Measurements from ENCODE around the gene C1D. TPM values are rescaled to one million over a fixed set of nuclear protein-coding genes. Genes with fewer than 3 reads are reported as not detected.

The C1D gene
- total and polyA plus RNA-seq, 2 donors (not counting 3 experiments of a cell fraction or from before 2014, with no cell fraction given) = 11.4 to 14.0 TPM

- no peaks in the 10 kb centered on the region for H3K9me1 ChIP-seq (replicated peaks; ENCODE audit: control insufficient read depth, extremely low read depth, insufficient read depth, low read length)
- H3K27me3 ChIP-seq (ENCODE audit: control insufficient read depth in 2 of 2, insufficient read depth in 2 of 2, low read length in 2 of 2) = no peaks in the 10 kb centered on the region
- H3K4me3 ChIP-seq (replicated peaks in 1 of 3; ENCODE audit: insufficient read depth in 1 of 3, low read depth in 1 of 3, low read length in 3 of 3) = peak overlapping the region in 1 of 3 experiments; percentile 19
- peak; percentile 87 for DNase-seq (ENCODE audit: low read depth, low spot score)
- ChIA-PET POLR2A (interaction anchor here (1.3 kb wide), 1 partner anchor 125 kb away, joined by 4 read pairs; no protein-coding TSS in a partner anchor), CTCF (interaction anchor here (0.6 to 3.4 kb wide), 11 partner anchors 11 to 1422 kb away, joined by 3 to 19 read pairs (median 4); no protein-coding TSS in a partner anchor)
- peak overlapping the region; percentile 41 for H2AFZ ChIP-seq (ENCODE audit: low read depth, low read length)
- BruUV-seq (replicated peaks) = no TSS peak
- no peak for TF ChIP-seq MAX (IDR thresholded peaks at IDR 0.05; ENCODE audit: insufficient read depth, insufficient read length)
- peak; percentile 90 for TF ChIP-seq FOS (IDR thresholded peaks at IDR 0.05; ENCODE audit: borderline replicate concordance, insufficient read depth, low read length)
- TF ChIP-seq POLR2AphosphoS5 (IDR thresholded peaks at IDR 0.05; ENCODE audit: insufficient read depth, low read depth, low read length) = peak; percentile 84
- no peak for TF ChIP-seq EZH2 (IDR thresholded peaks at IDR 0.05; ENCODE audit: borderline replicate concordance, low read depth, low read length, severe bottlenecking)
- TF ChIP-seq MYC (IDR thresholded peaks at IDR 0.05; ENCODE audit: low read depth, low read length) = peak; percentile 31
- no peak for TF ChIP-seq CTCF (IDR thresholded peaks at IDR 0.05; ENCODE audit: extremely low read depth in 1 of 2, insufficient read depth in 1 of 2, low read depth in 1 of 2, low read length in 2 of 2)
- TF ChIP-seq GATA2 (IDR thresholded peaks at IDR 0.05; ENCODE audit: insufficient read depth, insufficient read length, low read depth, low read length) = no peak
- peak; percentile 78 for TF ChIP-seq JUN (IDR thresholded peaks at IDR 0.05; ENCODE audit: borderline replicate concordance, insufficient read depth, insufficient read length, low read depth)
- TF ChIP-seq POLR2A (IDR thresholded peaks at IDR 0.05; ENCODE audit: low read depth, low read length) = no peak
- peak overlapping the region; percentile 93 for H3K27ac ChIP-seq (ENCODE audit: insufficient read depth, low read depth, low read length)
- H3K36me3 ChIP-seq (ENCODE audit: control insufficient read depth in 2 of 2, extremely low read depth in 1 of 2, insufficient read depth in 2 of 2, low read length in 2 of 2) = no peaks in the 10 kb centered on the region
- H3K4me2 ChIP-seq (ENCODE audit: insufficient read depth, low read length) = peak overlapping the region; percentile 64
- H4K20me1 ChIP-seq (replicated peaks; ENCODE audit: control insufficient read depth, extremely low read depth, insufficient read depth, low read length) = no peaks in the 10 kb centered on the region
- dilution Hi-C loops (cut with MboI; ENCODE audit: extremely low pct_ligation_motif_present, low sequenced_read_pairs) (no loop called here), intact Hi-C loops (cut with micrococcal nuclease) (loop anchor here (1.0 to 10.0 kb wide), 4 partner anchors 80 to 685 kb away; no protein-coding TSS in a partner anchor)
- FAIRE-seq = peak; percentile 94
- H3K9me3 ChIP-seq (replicated peaks; ENCODE audit: control insufficient read depth, insufficient read depth, low read length) = no peaks in the 10 kb centered on the region
- H3K9ac ChIP-seq (replicated peaks; ENCODE audit: extremely low read depth, insufficient read depth, low read length) = peak overlapping the region; percentile 68
- H3K79me2 ChIP-seq (ENCODE audit: control insufficient read depth, insufficient read depth, low read length) = no peaks in the 10 kb centered on the region
- peaks cover 17% of the 10 kb centered on the region for H3K4me1 ChIP-seq (ENCODE audit: control insufficient read depth, extremely low read depth, insufficient read depth, low read length)
Measured at GRCh38 chr2:67997528-67997900, 65.3 kb downstream of the C1D start.
